GM19328 (cell line): Measurements from ENCODE around the gene FBN1.

Source experiments
- ATAC-seq: cut with Tn5 transposase; IDR thresholded peaks from one replicate; pipeline ENCODE4 v1.9.1; 2021; ENCODE audit warnings: mild to moderate bottlenecking, moderate library complexity; ENCODE audit not compliant: unreplicated experiment

The FBN1 gene

DNA sequence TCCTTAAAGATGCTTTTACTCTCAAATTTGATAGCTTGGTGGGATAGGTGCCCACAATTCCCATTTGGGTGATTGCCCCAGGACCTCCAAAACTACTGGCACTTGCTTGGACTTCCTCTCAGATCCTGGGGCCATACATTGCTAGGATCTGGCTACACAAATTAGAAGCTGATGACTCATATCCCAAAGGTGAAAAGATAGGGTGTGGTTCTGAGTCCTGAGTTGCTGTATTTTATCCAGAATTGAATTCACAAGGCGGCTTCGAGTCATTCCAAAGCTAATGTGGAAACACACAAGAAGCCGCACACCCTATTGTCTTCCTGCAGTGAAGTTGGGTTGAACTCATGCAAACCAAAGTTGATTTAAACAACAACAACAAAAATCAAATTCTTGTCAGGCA lies 260.9 kb downstream of the FBN1 start:
- no peak for ATAC-seq

DNA sequence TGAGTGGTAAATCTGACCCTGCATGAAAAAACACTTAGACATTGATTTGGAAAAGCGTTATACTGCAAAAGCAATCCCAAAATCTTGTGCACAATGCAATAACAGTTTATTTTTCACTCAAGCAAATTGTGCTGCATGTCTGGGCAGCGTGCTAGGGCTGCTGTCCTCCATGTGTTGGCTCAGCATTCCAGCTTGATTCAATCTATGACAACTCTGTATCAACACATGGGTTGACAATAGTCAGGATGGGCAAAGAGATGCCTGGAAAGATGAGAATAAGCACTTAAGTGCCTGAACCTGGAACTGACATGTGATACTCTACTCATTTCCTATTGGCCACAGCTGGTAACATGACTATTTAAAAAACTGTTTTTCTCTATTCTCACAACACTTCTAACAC lies 262.5 kb downstream of the FBN1 start:
- no peak for ATAC-seq

DNA sequence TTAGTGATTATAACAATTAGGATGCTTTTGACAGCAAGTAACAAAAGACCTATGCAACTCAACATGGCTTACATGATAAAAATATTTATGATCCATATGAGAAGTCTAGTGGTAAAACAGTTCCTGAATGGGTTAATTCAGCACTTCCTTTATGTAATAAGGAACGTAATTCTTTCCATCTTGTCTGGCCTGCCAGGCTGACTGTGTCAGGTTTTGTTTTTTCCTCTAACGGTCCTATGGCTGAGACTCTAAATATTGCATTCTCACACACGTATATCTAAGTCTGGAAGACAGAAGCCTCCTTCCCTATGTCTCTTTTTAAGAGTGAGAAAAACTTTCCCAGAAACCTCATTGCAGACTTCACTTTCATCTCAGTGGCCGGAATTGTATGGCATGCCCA lies 263.6 kb downstream of the FBN1 start:
- ATAC-seq = no peak

GRCh38 chr15:48380198-48380597 lies 265.3 kb downstream of the FBN1 start:
- ATAC-seq = no peak

- ATAC-seq = no peak
These were observed 269.7 kb downstream of the FBN1 start for GRCh38 chr15:48375767-48376166.

DNA sequence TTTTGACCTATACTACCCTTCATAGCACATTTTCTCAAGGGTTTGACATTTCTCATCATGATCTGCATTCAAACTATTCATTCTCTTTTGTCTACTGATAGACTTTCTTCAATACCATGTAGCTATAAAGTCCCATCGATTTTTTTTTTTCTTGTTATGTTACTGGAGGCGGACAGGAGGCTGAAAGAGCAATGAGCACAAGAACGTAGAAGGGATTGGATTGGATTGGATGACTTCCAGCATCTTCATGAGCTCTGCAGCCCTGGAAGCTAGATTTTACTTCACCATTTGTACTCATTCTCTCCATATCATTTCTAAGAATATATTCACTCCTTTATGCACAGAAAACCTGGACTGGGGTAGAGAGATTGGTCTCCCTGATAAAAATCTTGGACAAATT lies 271.0 kb downstream of the FBN1 start:
- no peak for ATAC-seq

- no peak for ATAC-seq
These were observed 271.6 kb downstream of the FBN1 start for GRCh38 chr15:48373821-48374451.

- ATAC-seq = no peak
These were observed 273.5 kb downstream of the FBN1 start for GRCh38 chr15:48371961-48372360.

GRCh38 chr15:48371550-48371949 lies 274.0 kb downstream of the FBN1 start:
- no peak for ATAC-seq

DNA sequence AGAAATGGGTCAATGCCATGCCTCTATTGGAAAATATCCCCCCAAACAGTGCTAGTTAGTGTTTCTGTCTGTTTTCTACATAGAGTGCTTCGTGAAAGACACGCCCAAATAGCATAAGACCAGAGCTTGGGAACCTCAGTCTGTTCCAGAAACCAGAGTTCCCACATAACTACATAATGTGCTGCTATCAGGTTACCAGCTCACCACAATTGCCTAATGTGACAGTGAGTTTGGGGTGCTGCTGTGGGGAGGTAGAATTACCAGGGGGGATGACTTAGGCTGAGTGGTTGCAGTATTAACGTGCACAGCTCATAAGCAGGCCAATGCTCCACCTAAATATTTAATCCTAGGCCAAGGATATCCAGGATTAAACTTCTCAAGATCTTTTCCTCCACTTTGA lies 275.0 kb downstream of the FBN1 start:
- no peak for ATAC-seq

DNA sequence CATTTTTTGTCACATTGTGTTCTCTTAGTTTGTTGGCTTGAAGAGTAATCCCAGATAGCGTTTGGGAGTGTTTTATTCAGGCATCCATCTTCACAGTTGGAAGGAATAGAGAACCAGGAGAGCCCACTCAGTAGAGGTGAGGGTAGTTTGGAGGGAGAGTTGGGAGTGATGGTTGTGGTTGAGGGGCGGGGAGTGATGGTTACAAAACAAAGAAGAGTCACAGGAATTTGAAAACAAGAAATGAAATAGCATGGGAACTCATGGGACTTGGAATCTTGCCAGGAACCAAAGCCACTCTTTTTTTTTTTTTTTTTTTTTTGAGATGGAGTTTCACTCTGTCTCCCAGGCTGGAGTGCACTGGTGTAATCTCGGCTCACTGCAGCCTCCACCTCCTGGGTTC lies 278.0 kb downstream of the FBN1 start:
- ATAC-seq = no peak

DNA sequence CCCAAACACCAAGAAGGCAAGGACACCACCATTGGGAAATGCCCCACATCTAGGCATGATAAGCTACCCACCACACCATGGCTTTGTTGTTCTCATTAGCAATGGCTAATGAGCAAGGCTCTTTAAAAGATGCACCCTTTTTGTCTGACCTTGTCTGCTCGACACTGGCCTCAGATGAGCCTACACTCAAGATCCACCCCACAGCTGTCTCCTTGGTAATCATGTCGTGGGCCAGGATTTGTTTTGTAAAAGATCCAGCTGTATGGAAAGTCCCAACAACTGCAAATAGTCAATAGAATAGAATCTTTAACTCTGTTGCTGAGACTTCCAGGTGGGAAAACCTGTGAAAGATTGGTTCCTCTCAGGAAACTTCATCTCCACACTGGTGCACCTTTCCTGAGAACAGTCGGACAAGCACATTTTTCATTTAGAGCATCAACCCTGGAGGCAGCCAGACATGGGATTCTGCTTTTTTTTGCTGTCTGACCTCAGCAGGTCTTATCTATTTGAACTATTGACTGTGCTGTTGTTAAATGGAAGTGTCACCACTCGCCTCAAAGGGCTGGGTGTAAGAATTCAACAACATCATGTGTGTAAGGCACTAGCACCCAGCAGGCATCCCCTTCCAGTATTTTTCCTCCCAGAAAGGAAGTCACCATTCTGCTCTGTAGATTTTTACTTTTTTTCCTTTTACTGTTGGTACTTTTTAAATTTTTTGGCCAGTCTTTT lies 278.8 kb downstream of the FBN1 start:
- ATAC-seq = no peak

DNA sequence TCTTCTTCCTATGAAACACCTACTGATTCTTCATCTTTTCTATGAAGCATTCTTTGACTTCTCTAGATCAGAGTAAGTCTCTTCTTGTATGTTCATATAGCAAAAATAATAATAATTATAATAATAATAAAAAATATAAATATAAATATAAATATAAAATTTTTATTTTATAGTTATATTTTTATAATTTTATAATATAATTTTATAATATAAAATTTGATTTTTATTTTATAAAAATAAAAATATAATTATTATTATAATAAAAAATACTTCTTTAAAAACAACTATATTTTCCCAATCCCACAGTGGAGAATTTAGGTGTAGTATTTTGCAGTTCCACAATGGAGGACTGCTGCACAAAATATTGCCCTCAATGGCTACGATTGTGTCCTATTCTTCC lies 279.9 kb downstream of the FBN1 start:
- no peak for ATAC-seq

DNA sequence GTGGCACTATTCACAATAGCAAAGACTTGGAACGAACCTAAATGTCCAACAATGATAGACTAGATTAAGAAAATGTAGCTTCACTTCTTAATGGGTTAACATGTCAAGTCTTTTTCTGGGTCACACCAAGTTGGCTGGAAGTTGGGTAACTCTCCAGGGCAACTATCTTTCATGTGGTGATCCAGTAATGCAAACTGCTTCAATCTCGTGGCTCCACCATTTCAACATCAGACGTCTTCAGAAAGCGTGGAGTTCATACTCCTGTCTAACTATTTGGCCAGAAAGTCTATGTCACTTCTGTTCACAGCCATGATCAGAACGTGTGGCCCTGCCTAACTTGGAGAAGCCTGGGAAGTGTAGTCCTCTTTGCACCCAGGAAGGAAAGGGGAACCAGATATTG lies 282.0 kb downstream of the FBN1 start:
- no peak for ATAC-seq

DNA sequence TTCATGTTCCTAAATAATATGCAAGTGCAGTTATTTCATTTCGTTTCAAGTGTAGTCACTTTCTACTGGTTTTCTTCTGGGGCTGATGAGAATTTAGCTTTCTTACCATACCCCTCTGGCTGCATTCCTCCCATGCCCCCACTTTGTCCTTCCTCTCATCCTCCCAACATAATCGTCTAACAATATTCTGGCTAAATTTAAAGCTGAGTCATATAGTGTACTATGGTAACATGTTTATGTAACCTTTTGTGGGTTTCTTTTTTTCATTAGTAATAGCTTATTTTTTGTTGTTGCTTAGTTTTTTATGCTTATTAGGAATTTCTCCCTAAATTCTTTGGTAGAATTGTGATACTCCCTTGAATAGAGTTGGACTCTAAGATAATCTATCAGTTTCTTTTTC lies 283.8 kb downstream of the FBN1 start:
- no peak for ATAC-seq

DNA sequence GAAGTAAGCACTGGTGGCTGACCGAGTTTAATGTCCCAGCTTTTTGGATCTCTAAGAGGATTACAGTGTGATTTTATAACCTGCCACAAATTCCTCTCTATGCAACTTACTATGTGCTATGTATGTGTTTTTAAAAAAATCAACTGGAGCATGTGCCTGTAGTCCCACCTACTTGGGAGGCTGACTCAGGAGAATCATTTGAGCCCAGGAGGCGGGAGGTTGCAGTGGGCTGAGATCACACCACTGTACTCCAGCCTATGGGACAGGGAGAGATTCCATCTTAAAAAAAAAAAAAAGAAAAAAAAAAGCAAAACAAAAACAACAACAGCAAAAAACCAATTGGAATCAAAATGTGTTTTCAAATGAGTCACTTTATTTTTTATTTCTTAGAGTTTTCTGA lies 284.7 kb downstream of the FBN1 start:
- no peak for ATAC-seq
